PFSK-1 (cell line): ENCODE data around the gene COX7A2.

Experiments used
- FOXP2 ChIP-seq: optimal IDR thresholded peaks from 2 replicates; pipeline ENCODE3; 2011; ENCODE audit warnings: borderline replicate concordance, control low read depth, inconsistent platforms; ENCODE audit not compliant: insufficient read depth; ENCODE audit errors: extremely low read length, extremely low read depth
- POLR2AphosphoS5 ChIP-seq: IDR thresholded peaks from 2 replicates; pipeline ENCODE4 v1.6.1; 2012; ENCODE audit warnings: low read depth, mild to moderate bottlenecking, control low read depth, low read length, moderate library complexity
- REST ChIP-seq, 2 experiments: IDR thresholded peaks; 2 replicates each; pipeline versions ENCODE4 v1.6.1 to v1.8.0; 2011 to 2012; ENCODE audit warnings: low read depth in 2 of 2, low read length in 2 of 2, control low read depth in 1 of 2, inconsistent platforms in 1 of 2, mild to moderate bottlenecking in 1 of 2, moderate library complexity in 1 of 2; ENCODE audit not compliant: insufficient read depth in 1 of 2
- SIN3A ChIP-seq: IDR thresholded peaks from 2 replicates; pipeline ENCODE4 v1.6.1; 2012; ENCODE audit warnings: mild to moderate bottlenecking, low read length, moderate library complexity, borderline replicate concordance; ENCODE audit not compliant: insufficient read depth
- TAF1 ChIP-seq: IDR thresholded peaks from 2 replicates; pipeline ENCODE4 v1.6.1; 2012; ENCODE audit warnings: low read length, control low read depth, borderline replicate concordance; ENCODE audit not compliant: insufficient read depth

The COX7A2 gene

GRCh38 chr6:75230484-75231325 lies 12.9 kb downstream of the COX7A2 start:
- TF ChIP-seq POLR2AphosphoS5 (no peak), SIN3A (no peak), REST (IDR thresholded peaks at IDR 0.05; ENCODE audit: insufficient read depth in 1 of 2, low read depth in 2 of 2, low read length in 2 of 2) (no peak), FOXP2 (no peak), TAF1 (no peak)

GRCh38 chr6:75224303-75224926 lies 19.2 kb downstream of the COX7A2 start:
- TF ChIP-seq POLR2AphosphoS5 (no peak), FOXP2 (no peak), REST (IDR thresholded peaks at IDR 0.05; ENCODE audit: insufficient read depth in 1 of 2, low read depth in 2 of 2, low read length in 2 of 2) (no peak), TAF1 (no peak), SIN3A (no peak)

GRCh38 chr6:75223428-75223827 lies 20.2 kb downstream of the COX7A2 start:
- TF ChIP-seq POLR2AphosphoS5 = no peak
- no peak for TF ChIP-seq TAF1
- TF ChIP-seq REST (IDR thresholded peaks at IDR 0.05; ENCODE audit: insufficient read depth in 1 of 2, low read depth in 2 of 2, low read length in 2 of 2) = no peak
- no peak for TF ChIP-seq FOXP2
- TF ChIP-seq SIN3A = no peak

- TF ChIP-seq FOXP2 (no peak), REST (IDR thresholded peaks at IDR 0.05; ENCODE audit: insufficient read depth in 1 of 2, low read depth in 2 of 2, low read length in 2 of 2) (no peak), TAF1 (no peak), POLR2AphosphoS5 (no peak), SIN3A (no peak)
Observed at GRCh38 chr6:75222261-75222660, 21.3 kb downstream of the COX7A2 start.
